T-cell (primary cell): Measurements from ENCODE around the gene AP1G2. TPM values are rescaled to one million over a fixed set of nuclear protein-coding genes. Genes with fewer than 3 reads are reported as not detected.

Experiments used
- ATAC-seq, 4 experiments: fragments of 200-7000 bp in 3 of 4; fragments of 150-1000 bp in 1 of 4; cut with Tn5 transposase; replicated peaks in 1 of 4; 1 replicate in 3 of 4; 2 replicates in 1 of 4; pipeline ENCODE4 v1.10.0; 2021; ENCODE audit warnings: moderate library complexity in 3 of 4, mild to moderate bottlenecking in 2 of 4, moderate number of reproducible peaks in 1 of 4
- CTCF ChIA-PET, 2 donors: fragments of 300-600 bp; sonication (Branson Sonifier 250); formaldehyde crosslinking; loops; one replicate each; lab custom pipeline; 2022; ENCODE audit warnings: antibody characterized with exemption in 2 of 2; lab: Charles Lee
- POLR2A ChIA-PET, 2 donors: fragments of 300-600 bp; sonication (Branson Sonifier 250); formaldehyde crosslinking; loops; one replicate each; lab custom pipeline; 2022; ENCODE audit warnings: antibody characterized with exemption in 2 of 2; lab: Charles Lee
- DNase-seq, 35 experiments: peaks; one replicate each; pipeline versions ENCODE4 v3.0.0 to v3.0.0-alpha.2; 2013 to 2023
- H3K27ac ChIP-seq: one replicate; pipeline ENCODE4 v1.5.1; 2013; ENCODE audit warnings: low read length
- H3K27me3 ChIP-seq, 2 experiments: replicated peaks in 1 of 2; 1 replicate in 1 of 2; 2 replicates in 1 of 2; pipeline versions ENCODE4 v1.6.1 to v1.7.0; 2013; ENCODE audit warnings: low read length in 1 of 2, mixed read lengths in 1 of 2; ENCODE audit not compliant: control insufficient read depth in 2 of 2, insufficient read depth in 2 of 2; ENCODE audit errors: extremely low read depth in 1 of 2
- H3K36me3 ChIP-seq, 2 donors: 1 replicate in 1 of 2; 2 replicates in 1 of 2; pipeline versions ENCODE4 v1.6.1 to v1.7.0; 2013; ENCODE audit warnings: low read length in 1 of 2; ENCODE audit not compliant: control insufficient read depth in 2 of 2, insufficient read depth in 1 of 2; ENCODE audit errors: extremely low read depth in 1 of 2
- H3K4me1 ChIP-seq, 2 experiments: 1 replicate in 1 of 2; 2 replicates in 1 of 2; pipeline versions ENCODE4 v1.6.1 to v1.7.0; 2013; ENCODE audit warnings: low read length in 2 of 2, mixed read lengths in 1 of 2; ENCODE audit not compliant: insufficient read depth in 2 of 2, control insufficient read depth in 1 of 2; ENCODE audit errors: extremely low read depth in 1 of 2
- H3K4me3 ChIP-seq, 2 donors: 1 replicate in 1 of 2; 2 replicates in 1 of 2; pipeline versions ENCODE4 v1.5.1 to v1.7.0; 2013; ENCODE audit warnings: mild to moderate bottlenecking in 2 of 2, low read length in 1 of 2, moderate library complexity in 1 of 2; ENCODE audit not compliant: control insufficient read depth in 1 of 2; ENCODE audit errors: extremely low read depth in 1 of 2
- H3K9me3 ChIP-seq: 2 replicates; pipeline ENCODE4 v1.7.0; 2013
- H3K27ac Mint-ChIP-seq, 2 donors: one replicate each; pipeline ENCODE4 v1.8.0; 2020 to 2021; ENCODE audit warnings: mild to moderate bottlenecking in 2 of 2, mixed read lengths in 2 of 2
- H3K27me3 Mint-ChIP-seq, 2 donors: one replicate each; pipeline ENCODE4 v1.8.0; 2021 to 2022; ENCODE audit warnings: mixed read lengths in 2 of 2
- H3K36me3 Mint-ChIP-seq: one replicate; pipeline ENCODE4 v1.8.0; 2021; ENCODE audit warnings: mixed read lengths
- H3K4me1 Mint-ChIP-seq, 3 donors: one replicate each; pipeline ENCODE4 v1.8.0; 2020 to 2022; ENCODE audit warnings: mixed read lengths in 3 of 3, mild to moderate bottlenecking in 1 of 3
- H3K4me3 Mint-ChIP-seq, 3 donors: one replicate each; pipeline ENCODE4 v1.8.0; 2020 to 2022; ENCODE audit warnings: mild to moderate bottlenecking in 3 of 3, mixed read lengths in 3 of 3, moderate library complexity in 3 of 3
- H3K9me3 Mint-ChIP-seq, 3 donors: one replicate each; pipeline ENCODE4 v1.8.0; 2020 to 2022; ENCODE audit warnings: mixed read lengths in 3 of 3
- WGBS: methylation state at CpG from one replicate; pipeline ENCODE4 v1.1.5; 2013; ENCODE audit warnings: missing lambda C conversion rate; ENCODE audit not compliant: insufficient coverage; 5-methylcytosine and 5-hydroxymethylcytosine counted together
- total RNA-seq, 35 experiments: library from RNA in 6 of 35; stranded (reverse) in 6 of 35; fragments of 120-200 nt in 1 of 35; gene quantifications; one replicate each; pipeline versions ENCODE4 v1.2.1 to v1.2.4 and lab custom pipeline; 2013 to 2026

AP1G2 gene
- total RNA-seq, 5 donors from 2014 or later (not counting 1 experiment from before 2014, with no cell fraction given) = 321 to 526 (median 484) TPM

- Mint-ChIP-seq H3K27ac (peak overlapping the region in 1 of 2 donors; percentile 99), H3K9me3 (peaks cover 0 to 5% (median 0%) of the 10 kb centered on the region in 3 donors), H3K27me3 (no peaks in the 10 kb centered on the region), H3K36me3 (no peaks in the 10 kb centered on the region), H3K4me3 (no peak overlapping the region), H3K4me1 (peaks cover 35 to 42% (median 37%) of the 10 kb centered on the region in 3 donors)
- Histone ChIP-seq H3K36me3 (no peaks in the 10 kb centered on the region), H3K9me3 (no peaks in the 10 kb centered on the region), H3K4me3 (no peak overlapping the region), H3K27ac (no peak overlapping the region), H3K27me3 (peaks cover 0 to 3% of the 10 kb centered on the region in 2 experiments), H3K4me1 (peaks cover 13 to 25% of the 10 kb centered on the region in 2 experiments)
- DNase-seq (no peak), ATAC-seq (no peak)
- no CpG with 5 or more reads among the region's 1 CpG for WGBS
- POLR2A ChIA-PET = no interaction called here
- CTCF ChIA-PET = interaction anchor here in 1 of 2 donors (0.7 kb wide), 1 partner anchor 313 kb away, joined by 4 read pairs; no protein-coding TSS in a partner anchor
These were observed 40.9 kb upstream of the AP1G2 start for GRCh38 chr14:23608454-23608853.

GRCh38 chr14:23605931-23606585 lies 38.5 kb upstream of the AP1G2 start:
- Histone ChIP-seq H3K27ac (no peak overlapping the region), H3K4me1 (peaks cover 9 to 19% of the 10 kb centered on the region in 2 experiments), H3K27me3 (peaks cover 0 to 10% of the 10 kb centered on the region in 2 experiments), H3K4me3 (no peak overlapping the region), H3K36me3 (no peaks in the 10 kb centered on the region), H3K9me3 (no peaks in the 10 kb centered on the region)
- POLR2A ChIA-PET = no interaction called here
- H3K27me3 Mint-ChIP-seq = no peaks in the 10 kb centered on the region
- CTCF ChIA-PET = no interaction called here
- H3K4me1 Mint-ChIP-seq = peaks cover 25 to 27% (median 27%) of the 10 kb centered on the region in 3 donors
- ATAC-seq (no peak), DNase-seq (no peak)
- 64% methylated on average over 6 of the region's 6 CpGs for WGBS
- peaks cover 0 to 5% (median 0%) of the 10 kb centered on the region in 3 donors for H3K9me3 Mint-ChIP-seq
- no peak overlapping the region for H3K4me3 Mint-ChIP-seq
- H3K27ac Mint-ChIP-seq = no peak overlapping the region
- no peaks in the 10 kb centered on the region for H3K36me3 Mint-ChIP-seq

DNA sequence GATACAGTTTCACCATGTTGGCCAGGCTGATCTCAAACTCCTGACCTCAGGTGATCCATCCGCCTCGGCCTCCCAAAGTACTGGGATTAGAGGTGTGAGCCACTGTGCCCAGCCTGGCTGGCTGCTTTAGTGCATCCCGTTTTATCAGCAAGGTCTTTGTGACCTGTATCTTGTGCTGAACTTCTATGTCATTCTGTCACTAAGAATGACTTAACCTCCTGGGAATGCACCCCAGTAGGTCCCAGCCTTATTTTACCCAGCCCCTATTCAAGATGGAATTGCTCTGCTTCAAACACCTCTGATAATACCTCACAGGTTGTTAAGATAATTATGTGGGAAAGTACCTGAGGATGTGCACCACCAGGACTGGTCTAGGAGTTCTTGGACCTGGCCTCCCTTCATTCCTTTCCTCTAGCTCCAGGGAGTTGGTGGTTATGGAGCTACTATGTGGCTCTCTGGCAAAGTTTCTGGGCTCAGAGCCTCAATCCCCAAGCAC lies 37.1 kb upstream of the AP1G2 start:
- Mint-ChIP-seq H3K36me3 (no peaks in the 10 kb centered on the region), H3K4me3 (no peak overlapping the region), H3K27ac (no peak overlapping the region), H3K27me3 (no peaks in the 10 kb centered on the region), H3K9me3 (peaks cover 0 to 5% (median 0%) of the 10 kb centered on the region in 3 donors), H3K4me1 (peaks cover 11 to 14% (median 14%) of the 10 kb centered on the region in 3 donors)
- POLR2A ChIA-PET = no interaction called here
- Histone ChIP-seq H3K36me3 (no peaks in the 10 kb centered on the region), H3K27me3 (peaks cover 0 to 10% of the 10 kb centered on the region in 2 experiments), H3K4me3 (no peak overlapping the region), H3K27ac (no peak overlapping the region), H3K9me3 (no peaks in the 10 kb centered on the region), H3K4me1 (peaks cover 0 to 6% of the 10 kb centered on the region in 2 experiments)
- ATAC-seq (no peak), DNase-seq (no peak)
- CTCF ChIA-PET = no interaction called here
- WGBS = 90% methylated on average over 3 of the region's 3 CpGs

DNA sequence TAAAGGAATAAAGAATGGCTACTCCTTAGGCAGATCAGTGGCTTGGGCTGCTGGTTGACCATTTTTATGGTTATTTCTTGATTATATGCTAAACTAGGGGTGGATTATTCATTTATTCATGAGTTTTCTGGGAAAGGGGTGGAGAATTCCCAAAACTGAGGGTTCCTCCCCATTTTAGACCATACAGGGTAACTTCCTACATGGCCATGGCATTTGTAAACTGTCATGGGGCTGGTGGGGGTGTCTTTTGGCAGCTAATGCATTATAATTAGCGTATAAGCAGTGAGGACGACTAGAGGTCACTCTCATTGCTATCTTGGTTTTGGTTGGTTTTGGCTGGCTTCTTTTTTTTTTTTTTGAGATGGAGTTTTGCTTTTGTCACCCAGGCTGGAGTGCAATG lies 36.6 kb upstream of the AP1G2 start:
- no peaks in the 10 kb centered on the region for H3K36me3 ChIP-seq
- peaks cover 0 to under 1% of the 10 kb centered on the region in 2 experiments for H3K4me1 ChIP-seq
- H3K9me3 ChIP-seq = no peaks in the 10 kb centered on the region
- Mint-ChIP-seq H3K4me1 (peaks cover 6 to 8% (median 8%) of the 10 kb centered on the region in 3 donors), H3K27ac (no peak overlapping the region), H3K36me3 (no peaks in the 10 kb centered on the region), H3K9me3 (peaks cover 0 to 4% (median 4%) of the 10 kb centered on the region in 3 donors), H3K4me3 (no peak overlapping the region), H3K27me3 (no peaks in the 10 kb centered on the region)
- no peak for DNase-seq
- ChIA-PET CTCF (no interaction called here), POLR2A (no interaction called here)
- 100% methylated on average over 1 of the region's 2 CpGs for WGBS
- ATAC-seq = no peak
- no peak overlapping the region for H3K4me3 ChIP-seq
- no peak overlapping the region for H3K27ac ChIP-seq
- H3K27me3 ChIP-seq = peaks cover 0 to 10% of the 10 kb centered on the region in 2 experiments

GRCh38 chr14:23603103-23603502 lies 35.5 kb upstream of the AP1G2 start:
- WGBS = 78% methylated on average over 1 of the region's 2 CpGs
- Mint-ChIP-seq H3K27me3 (no peaks in the 10 kb centered on the region), H3K4me3 (no peak overlapping the region), H3K27ac (no peak overlapping the region), H3K36me3 (no peaks in the 10 kb centered on the region), H3K4me1 (peaks cover 0 to 3% (median 0%) of the 10 kb centered on the region in 3 donors), H3K9me3 (peaks cover 0 to 4% (median 0%) of the 10 kb centered on the region in 3 donors)
- no peaks in the 10 kb centered on the region for H3K36me3 ChIP-seq
- H3K9me3 ChIP-seq = no peaks in the 10 kb centered on the region
- CTCF ChIA-PET = no interaction called here
- no peak overlapping the region for H3K27ac ChIP-seq
- no peaks in the 10 kb centered on the region for H3K4me1 ChIP-seq
- no peak overlapping the region for H3K4me3 ChIP-seq
- DNase-seq (no peak), ATAC-seq (no peak)
- POLR2A ChIA-PET = no interaction called here
- peaks cover 0 to 10% of the 10 kb centered on the region in 2 experiments for H3K27me3 ChIP-seq

DNA sequence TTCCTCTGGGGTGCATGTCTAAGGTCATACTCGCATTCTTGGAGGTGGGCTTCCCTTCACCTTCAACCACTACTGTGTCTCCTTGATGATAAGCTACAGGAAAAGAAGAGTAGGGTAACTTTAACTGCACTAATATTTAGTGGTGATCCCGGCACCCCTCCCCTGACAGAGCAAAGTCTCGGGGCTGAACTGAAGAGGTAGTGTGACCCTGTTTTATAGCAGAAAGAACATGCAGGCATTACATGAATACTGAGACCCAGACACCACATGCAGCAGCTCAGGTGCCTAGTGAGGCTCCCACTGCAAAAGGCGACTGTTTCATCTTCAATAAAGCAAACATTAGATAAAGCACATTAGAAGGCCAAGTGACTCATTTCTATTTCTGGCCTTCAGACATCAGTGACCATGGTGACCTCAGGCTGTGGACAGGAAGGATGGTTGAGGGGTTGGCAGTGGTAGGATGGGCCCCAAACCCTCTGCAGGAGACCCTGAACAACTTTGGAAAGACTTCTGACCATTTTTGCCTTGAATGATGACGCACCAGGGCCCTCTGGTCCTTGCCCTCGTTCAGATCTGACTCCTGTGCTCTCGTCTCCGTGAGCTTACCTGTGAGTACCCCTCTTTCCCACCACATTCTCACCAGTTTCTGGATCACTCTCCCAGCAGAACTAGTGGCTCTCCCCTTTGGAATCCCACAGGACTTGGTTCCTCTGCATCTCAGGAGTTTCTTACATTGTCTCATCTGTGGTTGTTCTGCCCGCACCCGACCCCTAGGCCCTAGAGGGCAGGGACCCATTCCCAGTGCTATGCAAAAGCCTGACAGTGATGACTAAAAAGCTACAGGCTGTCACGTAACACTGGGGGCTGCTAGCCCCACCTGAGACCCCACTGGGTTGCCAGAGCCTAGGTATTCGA lies 34.8 kb upstream of the AP1G2 start:
- H3K27me3 ChIP-seq = peaks cover 0 to 10% of the 10 kb centered on the region in 2 experiments
- no peaks in the 10 kb centered on the region for H3K9me3 ChIP-seq
- no peaks in the 10 kb centered on the region for H3K36me3 Mint-ChIP-seq
- 86% methylated on average over 8 of the region's 12 CpGs for WGBS
- H3K9me3 Mint-ChIP-seq = peaks cover 0 to 4% (median 0%) of the 10 kb centered on the region in 3 donors
- POLR2A ChIA-PET = no interaction called here
- CTCF ChIA-PET = no interaction called here
- H3K4me1 Mint-ChIP-seq = peaks cover 0 to 3% (median 0%) of the 10 kb centered on the region in 3 donors
- no peaks in the 10 kb centered on the region for H3K4me1 ChIP-seq
- H3K4me3 Mint-ChIP-seq = no peak overlapping the region
- no peak for DNase-seq
- no peak overlapping the region for H3K4me3 ChIP-seq
- H3K36me3 ChIP-seq = no peaks in the 10 kb centered on the region
- H3K27me3 Mint-ChIP-seq = no peaks in the 10 kb centered on the region
- H3K27ac ChIP-seq = no peak overlapping the region
- ATAC-seq = no peak
- H3K27ac Mint-ChIP-seq = no peak overlapping the region
